HCT116 (cell line): Measurements from ENCODE around the gene PDE6A. TPM values are rescaled to one million over a fixed set of nuclear protein-coding genes. Genes with fewer than 3 reads are reported as not detected.

Experiments used
- ATAC-seq: fragments of 200-7000 bp; cut with Tn5 transposase; 2 replicates; pipeline ENCODE4 v1.9.1; 2020; ENCODE audit warnings: mild to moderate bottlenecking, moderate library complexity
- BruUV-seq: library from RNA; stranded (reverse); fragments of 400-500 nt; replicated peaks from 2 replicates; lab custom pipeline; 2021; lab: Mats Ljungman, UMichigan
- CTCF ChIA-PET: fragments of 300-600 bp; sonication (Branson Sonifier 250); formaldehyde crosslinking; loops from one replicate; lab custom pipeline; 2021; ENCODE audit warnings: antibody characterized with exemption; lab: Charles Lee
- POLR2A ChIA-PET: fragments of 300-600, 350-600 bp; sonication (Branson Sonifier 250); formaldehyde crosslinking; loops from one replicate; lab custom pipeline; 2021; ENCODE audit warnings: antibody characterized with exemption; lab: Charles Lee
- RAD21 ChIA-PET, 2 experiments: fragments of 300-600 bp; sonication (Branson Sonifier 250); formaldehyde crosslinking; loops; one replicate each; lab custom pipeline; 2023; ENCODE audit warnings: low total read pairs in 2 of 2; ENCODE audit not compliant: uncharacterized antibody in 2 of 2, unreplicated experiment in 2 of 2, low non-redundant PET in 1 of 2; lab: Charles Lee
- DNase-seq: peaks from one replicate; pipeline ENCODE4 v3.0.0-alpha.2; 2010; ENCODE audit warnings: low read depth, low spot score
- H2AFZ ChIP-seq: fragments of 200-600 bp; shearing (Covaris generic), sonication (generic); 2 replicates; pipeline ENCODE4 v1.6.1; 2017; ENCODE audit warnings: low read depth, mixed run types, mixed read lengths, antibody characterized with exemption, low read length; ENCODE audit not compliant: poor library complexity, severe bottlenecking
- H3K27ac ChIP-seq: 2 replicates; pipeline ENCODE4 v1.5.1; 2012; ENCODE audit warnings: low read depth, low read length
- H3K27me3 ChIP-seq: fragments of 200-600 bp; sonication (generic); 2 replicates; pipeline ENCODE4 v1.6.1; 2016; ENCODE audit warnings: mixed run types, low read length, mixed read lengths; ENCODE audit not compliant: insufficient read depth
- H3K36me3 ChIP-seq, 2 experiments: fragments of 200-500 bp in 1 of 2; fragments of 200-600 bp in 1 of 2; sonication (Bioruptor generic) in 1 of 2; sonication (generic) in 1 of 2; 2 replicates each; pipeline versions ENCODE4 v1.5.1 to v1.6.1; 2014 to 2016; ENCODE audit warnings: low read length in 2 of 2, inconsistent platforms in 1 of 2, mixed read lengths in 1 of 2, mixed run types in 1 of 2; ENCODE audit not compliant: insufficient read depth in 2 of 2, control insufficient read depth in 1 of 2
- H3K4me1 ChIP-seq, 2 experiments: fragments of 200-600 bp in 1 of 2; sonication (generic) in 1 of 2; 2 replicates each; pipeline versions ENCODE4 v1.5.1 to v1.6.1; 2012 to 2017; ENCODE audit warnings: low read length in 2 of 2, inconsistent platforms in 1 of 2, mild to moderate bottlenecking in 1 of 2, mixed read lengths in 1 of 2, mixed run types in 1 of 2, moderate library complexity in 1 of 2; ENCODE audit not compliant: insufficient read depth in 2 of 2, control insufficient read depth in 1 of 2
- H3K4me2 ChIP-seq: fragments of 200-600 bp; sonication (generic); 2 replicates; pipeline ENCODE4 v1.6.1; 2017; ENCODE audit warnings: mixed run types, low read length, mixed read lengths
- H3K4me3 ChIP-seq, 2 experiments: fragments of 200-600 bp in 1 of 2; sonication (generic) in 1 of 2; replicated peaks in 1 of 2; 2 replicates each; pipeline ENCODE4 v1.5.1; 2011 to 2016; ENCODE audit warnings: low read length in 2 of 2, control low read depth in 1 of 2, low read depth in 1 of 2, mild to moderate bottlenecking in 1 of 2, mixed read lengths in 1 of 2, mixed run types in 1 of 2
- H3K79me2 ChIP-seq: fragments of 200-600 bp; sonication (generic); 2 replicates; pipeline ENCODE4 v1.6.1; 2017; ENCODE audit warnings: mild to moderate bottlenecking, mixed run types, low read length, moderate library complexity, mixed read lengths; ENCODE audit not compliant: insufficient read depth
- H3K9ac ChIP-seq: fragments of 200-600 bp; sonication (generic); 2 replicates; pipeline ENCODE4 v1.6.1; 2016; ENCODE audit warnings: low read length, mixed read lengths
- H3K9me2 ChIP-seq: fragments of 200-600 bp; sonication (generic), shearing (Covaris generic); 2 replicates; pipeline ENCODE4 v1.6.1; 2017; ENCODE audit warnings: mixed run types, mild to moderate bottlenecking, moderate library complexity; ENCODE audit not compliant: insufficient read depth
- H3K9me3 ChIP-seq, 2 experiments: fragments of 200-500 bp in 1 of 2; fragments of 200-600 bp in 1 of 2; sonication (Bioruptor generic) in 1 of 2; sonication (generic) in 1 of 2; 2 replicates each; pipeline ENCODE4 v1.6.1; 2014 to 2017; ENCODE audit warnings: low read length in 2 of 2, mixed read lengths in 2 of 2, inconsistent platforms in 1 of 2, low read depth in 1 of 2, mild to moderate bottlenecking in 1 of 2, mixed run types in 1 of 2, moderate library complexity in 1 of 2; ENCODE audit not compliant: control insufficient read depth in 1 of 2, insufficient read depth in 1 of 2
- H4K20me1 ChIP-seq: fragments of 200-600 bp; sonication (generic), shearing (Covaris generic); 2 replicates; pipeline ENCODE4 v1.6.1; 2017; ENCODE audit warnings: mixed run types, mild to moderate bottlenecking, moderate library complexity; ENCODE audit not compliant: insufficient read depth
- CEBPB ChIP-seq: IDR thresholded peaks from 2 replicates; pipeline ENCODE4 v1.6.1; 2012; ENCODE audit warnings: low read depth
- EZH2phosphoT487 ChIP-seq: fragments of 200-600 bp; IDR thresholded peaks from 2 replicates; pipeline ENCODE4 v1.6.1; 2018; ENCODE audit warnings: antibody characterized with exemption, borderline replicate concordance
- JUND ChIP-seq: IDR thresholded peaks from 2 replicates; pipeline ENCODE4 v1.6.1; 2012
- SP1 ChIP-seq: IDR thresholded peaks from 2 replicates; pipeline ENCODE4 v1.6.1; 2012; ENCODE audit warnings: low read depth
- SRF ChIP-seq: IDR thresholded peaks from 2 replicates; pipeline ENCODE4 v1.6.1; 2012; ENCODE audit warnings: low read depth
- TCF7L2 ChIP-seq: IDR thresholded peaks from 2 replicates; pipeline ENCODE4 v1.7.0; 2011; ENCODE audit warnings: borderline replicate concordance, inconsistent platforms; ENCODE audit not compliant: insufficient read depth, insufficient read length; ENCODE audit errors: extremely low read depth
- ZFX ChIP-seq: fragments of 450-650 bp; IDR thresholded peaks from 2 replicates; pipeline ENCODE4 v1.6.1; 2017
- intact Hi-C: fragments of 100-400 bp; cut with micrococcal nuclease; formaldehyde crosslinking; loops from 2 replicates; pipeline ENCODE4 v1.10.0; 2022
- total RNA-seq: library from RNA; stranded (reverse); gene quantifications from one replicate; pipeline ENCODE4 v1.2.1, GENCODE V29; 2021; ENCODE audit not compliant: unreplicated experiment
- TF ChIP-seq, protein P1 (sequence below), 3 experiments: fragments of 200-600 bp in 1 of 3; sonication (generic) in 1 of 3; IDR thresholded peaks in 2 of 3; conservative IDR thresholded peaks in 1 of 3; 2 replicates each; pipeline ENCODE4 v1.5.1; 2012 to 2017; ENCODE audit warnings: low read depth in 2 of 3, low read length in 2 of 3, antibody characterized with exemption in 1 of 3, borderline replicate concordance in 1 of 3, control low read depth in 1 of 3, mild to moderate bottlenecking in 1 of 3, mixed read lengths in 1 of 3, mixed run types in 1 of 3, moderate library complexity in 1 of 3; ENCODE audit not compliant: insufficient read depth in 1 of 3

Gene PDE6A
- total RNA-seq, 1 experiment from 2014 or later, result not detected

DNA sequence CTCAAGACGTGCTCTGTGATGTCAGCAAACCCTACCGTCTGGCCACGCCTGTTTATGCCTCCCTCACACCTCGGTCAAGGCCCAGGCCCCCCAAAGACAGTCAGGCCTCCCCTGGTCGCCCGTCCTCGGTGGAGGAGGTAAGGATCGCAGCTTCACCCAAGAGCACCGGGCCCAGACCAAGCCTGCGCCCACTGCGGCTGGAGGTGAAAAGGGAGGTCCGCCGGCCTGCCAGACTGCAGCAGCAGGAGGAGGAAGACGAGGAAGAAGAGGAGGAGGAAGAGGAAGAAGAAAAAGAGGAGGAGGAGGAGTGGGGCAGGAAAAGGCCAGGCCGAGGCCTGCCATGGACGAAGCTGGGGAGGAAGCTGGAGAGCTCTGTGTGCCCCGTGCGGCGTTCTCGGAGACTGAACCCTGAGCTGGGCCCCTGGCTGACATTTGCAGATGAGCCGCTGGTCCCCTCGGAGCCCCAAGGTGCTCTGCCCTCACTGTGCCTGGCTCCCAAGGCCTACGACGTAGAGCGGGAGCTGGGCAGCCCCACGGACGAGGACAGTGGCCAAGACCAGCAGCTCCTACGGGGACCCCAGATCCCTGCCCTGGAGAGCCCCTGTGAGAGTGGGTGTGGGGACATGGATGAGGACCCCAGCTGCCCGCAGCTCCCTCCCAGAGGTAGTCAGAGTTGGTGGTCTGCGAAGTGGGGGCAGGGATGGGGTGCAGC is 111.3 kb downstream of the PDE6A start:
- no peaks in the 10 kb centered on the region for H3K9me3 ChIP-seq
- H3K9me2 ChIP-seq, result no peaks in the 10 kb centered on the region
- intact Hi-C loops, result no loop called here
- RAD21 ChIA-PET, result interaction anchor here (0.9 to 1.3 kb wide), 3 partner anchors 19 to 129 kb away, joined by 3 to 5 read pairs (median 4); no protein-coding TSS in a partner anchor
- H4K20me1 ChIP-seq, result no peaks in the 10 kb centered on the region
- CTCF ChIA-PET, result interaction anchor here (0.7 to 4.4 kb wide), 13 partner anchors 10 to 606 kb away, joined by 3 to 88 read pairs (median 4); no protein-coding TSS in a partner anchor
- no TSS peak for BruUV-seq
- DNase-seq, result no peak
- no peak for TF ChIP-seq CEBPB
- no peak for TF ChIP-seq ZFX
- TF ChIP-seq SP1, result no peak
- TF ChIP-seq, protein P1, sequence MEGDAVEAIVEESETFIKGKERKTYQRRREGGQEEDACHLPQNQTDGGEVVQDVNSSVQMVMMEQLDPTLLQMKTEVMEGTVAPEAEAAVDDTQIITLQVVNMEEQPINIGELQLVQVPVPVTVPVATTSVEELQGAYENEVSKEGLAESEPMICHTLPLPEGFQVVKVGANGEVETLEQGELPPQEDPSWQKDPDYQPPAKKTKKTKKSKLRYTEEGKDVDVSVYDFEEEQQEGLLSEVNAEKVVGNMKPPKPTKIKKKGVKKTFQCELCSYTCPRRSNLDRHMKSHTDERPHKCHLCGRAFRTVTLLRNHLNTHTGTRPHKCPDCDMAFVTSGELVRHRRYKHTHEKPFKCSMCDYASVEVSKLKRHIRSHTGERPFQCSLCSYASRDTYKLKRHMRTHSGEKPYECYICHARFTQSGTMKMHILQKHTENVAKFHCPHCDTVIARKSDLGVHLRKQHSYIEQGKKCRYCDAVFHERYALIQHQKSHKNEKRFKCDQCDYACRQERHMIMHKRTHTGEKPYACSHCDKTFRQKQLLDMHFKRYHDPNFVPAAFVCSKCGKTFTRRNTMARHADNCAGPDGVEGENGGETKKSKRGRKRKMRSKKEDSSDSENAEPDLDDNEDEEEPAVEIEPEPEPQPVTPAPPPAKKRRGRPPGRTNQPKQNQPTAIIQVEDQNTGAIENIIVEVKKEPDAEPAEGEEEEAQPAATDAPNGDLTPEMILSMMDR (IDR thresholded peaks at IDR 0.05 in 2 of 3, conservative IDR thresholded peaks at IDR 0.05 in 1 of 3; ENCODE audit: borderline replicate concordance in 1 of 3, insufficient read depth in 1 of 3, low read depth in 2 of 3, low read length in 2 of 3), result no peak
- no peak for TF ChIP-seq EZH2phosphoT487
- TF ChIP-seq SRF, result no peak
- no peak for TF ChIP-seq JUND
- no peak for TF ChIP-seq TCF7L2
- no peak overlapping the region for H3K4me2 ChIP-seq
- H3K79me2 ChIP-seq, result no peaks in the 10 kb centered on the region
- no peaks in the 10 kb centered on the region for H3K36me3 ChIP-seq
- ATAC-seq, result no peak
- POLR2A ChIA-PET, result interaction anchor here (1.5 kb wide), 1 partner anchor 157 kb away, joined by 4 read pairs; no protein-coding TSS in a partner anchor
- no peak overlapping the region for H3K4me3 ChIP-seq
- no peaks in the 10 kb centered on the region; a peak in 1 of 4 replicates for H3K4me1 ChIP-seq
- no peak overlapping the region for H3K9ac ChIP-seq
- H2AFZ ChIP-seq, result no peak overlapping the region
- H3K27ac ChIP-seq, result no peak overlapping the region
- no peaks in the 10 kb centered on the region for H3K27me3 ChIP-seq
